ENCODE measurements around the gene IFIT1.
"Not testable (repeated sequence)": the region's sequence is repeated elsewhere in the genome, so short reads cannot be mapped to it uniquely, and the experiment has no call there.

Gene IFIT1

GRCh38 chr10:89442289-89442688 is 49.9 kb downstream of the IFIT1 start (continued):
- TF ChIP-seq ZNF280C (tag by site-specific recombination; IDR thresholded peaks at IDR 0.05) (no peak), ZSCAN23 (tag by site-specific recombination; IDR thresholded peaks at IDR 0.05) (no peak), ZNF580 (tag by site-specific recombination; IDR thresholded peaks at IDR 0.05) (no peak), MZF1 (tag by site-specific recombination; IDR thresholded peaks at IDR 0.05; ENCODE audit: borderline replicate concordance) (no peak), ZNF362 (tag by site-specific recombination; IDR thresholded peaks at IDR 0.05) (no peak), ZNF221 (tag by site-specific recombination; IDR thresholded peaks at IDR 0.05; ENCODE audit: borderline replicate concordance) (no peak), ZNF530 (tag by site-specific recombination; IDR thresholded peaks at IDR 0.05; ENCODE audit: low read depth) (no peak), ZNF76 (tag by site-specific recombination; IDR thresholded peaks at IDR 0.05; ENCODE audit: borderline replicate concordance, low read depth) (no peak)

GRCh38 chr10:89444819-89445218 is 52.4 kb downstream of the IFIT1 start:
- H3K36me3 ChIP-seq (ENCODE audit: control insufficient read depth in 2 of 2, insufficient read depth in 1 of 2, low read length in 2 of 2); POLR2A ChIA-PET; H3K27ac ChIP-seq (ENCODE audit: extremely low read depth, low read depth, low read length); H3K4me3 ChIP-seq (ENCODE audit: low read depth, low read length); H3K4me1 ChIP-seq (ENCODE audit: control insufficient read depth, insufficient read depth, low read length); H3K9me3 ChIP-seq (ENCODE audit: control insufficient read depth, insufficient read depth, low read depth, low read length): not testable (repeated sequence)
- CTCF ChIA-PET: interaction anchor here (0.7 to 0.8 kb wide), 2 partner anchors 36 to 457 kb away, joined by 3 read pairs; no protein-coding TSS in a partner anchor

- Histone ChIP-seq H3K4me1 (ENCODE audit: control insufficient read depth, insufficient read depth, low read length) (no peaks in the 10 kb centered on the region), H3K9me3 (ENCODE audit: control insufficient read depth, insufficient read depth, low read depth, low read length) (no peaks in the 10 kb centered on the region), H3K27ac (ENCODE audit: extremely low read depth, low read depth, low read length) (no peak overlapping the region), H3K36me3 (ENCODE audit: control insufficient read depth in 2 of 2, insufficient read depth in 1 of 2, low read length in 2 of 2) (no peaks in the 10 kb centered on the region), H3K4me3 (ENCODE audit: low read depth, low read length) (no peak overlapping the region)
- CTCF ChIA-PET: interaction anchor here (0.5 kb wide), 1 partner anchor 8 kb away, joined by 3 read pairs; no protein-coding TSS in a partner anchor
- POLR2A ChIA-PET: no interaction called here
- TF ChIP-seq ZNF645 (tag by site-specific recombination; IDR thresholded peaks at IDR 0.05): no peak
- TF ChIP-seq FEZF1 (tag by site-specific recombination; IDR thresholded peaks at IDR 0.05): no peak
- no peak for TF ChIP-seq ZNF341 (tag by site-specific recombination; IDR thresholded peaks at IDR 0.05; ENCODE audit: low read depth)
- TF ChIP-seq KLF7 (tag by site-specific recombination; IDR thresholded peaks at IDR 0.05; ENCODE audit: borderline replicate concordance): no peak
- no peak for TF ChIP-seq ZNF639 (tag by site-specific recombination; IDR thresholded peaks at IDR 0.05)
- no peak for TF ChIP-seq ZNF768 (tag by site-specific recombination; IDR thresholded peaks at IDR 0.05)
- TF ChIP-seq ZNF692 (tag by site-specific recombination; IDR thresholded peaks at IDR 0.05): no peak
- no peak for TF ChIP-seq ZNF654 (tag by site-specific recombination; IDR thresholded peaks at IDR 0.05; ENCODE audit: low read depth)
- no peak for TF ChIP-seq ZBTB1 (tag by site-specific recombination; IDR thresholded peaks at IDR 0.05)
- no peak for TF ChIP-seq AEBP2 (tag by site-specific recombination; IDR thresholded peaks at IDR 0.05; ENCODE audit: borderline replicate concordance)
- no peak for TF ChIP-seq ZNF362 (tag by site-specific recombination; IDR thresholded peaks at IDR 0.05)
- no peak for TF ChIP-seq ZNF658 (tag by site-specific recombination; IDR thresholded peaks at IDR 0.05)
- no peak for TF ChIP-seq SP3 (tag by site-specific recombination; IDR thresholded peaks at IDR 0.05)
- no peak for TF ChIP-seq ZNF629 (tag by site-specific recombination; IDR thresholded peaks at IDR 0.05)
- no peak for TF ChIP-seq ZNF266 (tag by site-specific recombination; IDR thresholded peaks at IDR 0.05; ENCODE audit: low read depth)
- TF ChIP-seq ZNF202 (tag by site-specific recombination; IDR thresholded peaks at IDR 0.05; ENCODE audit: borderline replicate concordance): no peak
- no peak for TF ChIP-seq ZSCAN23 (tag by site-specific recombination; IDR thresholded peaks at IDR 0.05)
These were observed 58.5 kb downstream of the IFIT1 start for GRCh38 chr10:89450901-89451300.

All from HEK293 (cell line).